Retinal pigment epithelial cell (primary cell): ENCODE results near the gene SPANXB1.
"Not testable (repeated sequence)": the region's sequence is repeated elsewhere in the genome, so short reads cannot be mapped to it uniquely, and the experiment has no call there.

Experiments used
- DNase-seq: peaks from one replicate; pipeline ENCODE4 v3.0.0-alpha.2; 2010; ENCODE audit warnings: low read depth
- H3K4me3 ChIP-seq: 2 replicates; pipeline ENCODE4 v1.5.1; 2011; ENCODE audit warnings: mild to moderate bottlenecking, low read length, control low read depth, moderate library complexity
- TF ChIP-seq, protein P1 (sequence below): conservative IDR thresholded peaks from 2 replicates; pipeline ENCODE4 v1.5.1; 2011; ENCODE audit warnings: low read depth, low read length, control low read depth, inconsistent platforms

Gene SPANXB1, protein sequence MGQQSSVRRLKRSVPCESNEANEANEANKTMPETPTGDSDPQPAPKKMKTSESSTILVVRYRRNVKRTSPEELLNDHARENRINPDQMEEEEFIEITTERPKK

DNA sequence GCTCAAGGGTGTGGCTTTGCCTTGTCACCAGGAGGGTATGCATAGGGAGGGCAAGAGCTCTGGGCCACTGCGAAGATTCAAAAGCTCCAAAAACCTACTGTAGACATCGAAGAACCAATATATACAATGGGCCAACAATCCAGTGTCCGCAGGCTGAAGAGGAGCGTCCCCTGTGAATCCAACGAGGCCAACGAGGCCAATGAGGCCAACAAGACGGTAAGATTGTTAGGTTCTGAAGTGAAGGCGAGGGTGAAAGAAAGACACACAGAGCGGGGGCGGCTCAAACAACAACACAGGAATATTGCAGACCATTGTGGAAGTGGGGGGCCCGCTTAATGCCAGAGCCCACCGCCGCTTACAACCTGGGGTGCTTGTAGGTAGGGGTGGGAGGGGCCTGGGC is at the start of gene SPANXB1:
Gene SPANXB1 (plus strand): TSS at position 27 of the 400 bp plus-strand sequence. CDS start 100 bp downstream, at position 127.
- not testable (repeated sequence) for DNase-seq, H3K4me3 ChIP-seq

DNA sequence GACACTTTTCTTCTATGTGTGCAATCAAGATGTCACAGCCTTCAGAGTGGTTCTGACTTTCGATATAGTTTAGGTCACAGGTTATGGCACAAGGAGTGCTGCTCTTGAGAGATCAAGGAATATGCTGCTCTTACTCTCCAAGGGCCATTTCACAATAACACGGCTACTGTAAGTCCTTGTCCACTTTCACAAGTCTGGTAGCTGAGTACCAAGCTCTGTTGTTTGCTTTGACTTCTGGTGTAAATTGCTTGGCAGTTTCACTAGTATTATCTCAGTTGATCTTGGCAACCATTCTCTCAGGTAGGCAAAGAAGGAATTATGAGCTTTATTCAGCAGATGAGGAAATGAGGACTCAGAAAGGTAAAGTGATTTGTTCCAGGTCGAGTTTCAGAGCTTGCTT is 35.4 kb upstream of the SPANXB1 start:
- H3K4me3 ChIP-seq: no peak overlapping the region
- TF ChIP-seq, protein P1, sequence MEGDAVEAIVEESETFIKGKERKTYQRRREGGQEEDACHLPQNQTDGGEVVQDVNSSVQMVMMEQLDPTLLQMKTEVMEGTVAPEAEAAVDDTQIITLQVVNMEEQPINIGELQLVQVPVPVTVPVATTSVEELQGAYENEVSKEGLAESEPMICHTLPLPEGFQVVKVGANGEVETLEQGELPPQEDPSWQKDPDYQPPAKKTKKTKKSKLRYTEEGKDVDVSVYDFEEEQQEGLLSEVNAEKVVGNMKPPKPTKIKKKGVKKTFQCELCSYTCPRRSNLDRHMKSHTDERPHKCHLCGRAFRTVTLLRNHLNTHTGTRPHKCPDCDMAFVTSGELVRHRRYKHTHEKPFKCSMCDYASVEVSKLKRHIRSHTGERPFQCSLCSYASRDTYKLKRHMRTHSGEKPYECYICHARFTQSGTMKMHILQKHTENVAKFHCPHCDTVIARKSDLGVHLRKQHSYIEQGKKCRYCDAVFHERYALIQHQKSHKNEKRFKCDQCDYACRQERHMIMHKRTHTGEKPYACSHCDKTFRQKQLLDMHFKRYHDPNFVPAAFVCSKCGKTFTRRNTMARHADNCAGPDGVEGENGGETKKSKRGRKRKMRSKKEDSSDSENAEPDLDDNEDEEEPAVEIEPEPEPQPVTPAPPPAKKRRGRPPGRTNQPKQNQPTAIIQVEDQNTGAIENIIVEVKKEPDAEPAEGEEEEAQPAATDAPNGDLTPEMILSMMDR: no peak
- no peak for DNase-seq

DNA sequence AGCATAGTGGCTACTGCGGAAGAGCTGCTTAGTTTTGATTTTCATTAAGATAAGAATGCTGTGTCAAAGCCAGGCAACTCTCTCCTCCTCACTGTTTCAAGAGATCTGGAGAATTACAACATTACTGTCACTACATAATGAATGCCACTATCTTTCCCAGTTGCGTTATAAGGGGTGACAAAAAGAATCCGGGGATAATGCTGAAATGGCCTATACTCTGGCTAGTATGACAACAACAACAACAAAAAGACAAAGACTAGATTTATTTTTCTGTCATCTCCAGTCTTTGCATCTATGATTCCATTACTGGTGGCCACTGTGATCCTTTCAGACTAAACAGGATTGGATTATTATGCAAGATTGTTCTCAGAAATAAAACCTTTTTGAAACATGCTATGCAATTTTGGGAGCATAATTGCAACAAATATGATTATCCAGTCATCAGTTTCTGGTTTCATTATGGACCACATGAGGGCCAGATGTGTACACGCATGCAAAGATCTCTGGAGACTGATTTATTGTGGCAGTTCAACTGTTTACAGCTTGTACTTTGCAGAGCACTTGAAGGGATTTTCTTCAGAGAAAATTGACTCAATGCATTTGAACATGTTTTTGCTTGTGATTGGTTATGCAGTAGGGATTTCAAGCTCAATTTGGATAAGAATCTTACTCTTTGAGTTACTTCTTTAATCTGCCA is 31.1 kb upstream of the SPANXB1 start:
- H3K4me3 ChIP-seq: no peak overlapping the region
- TF ChIP-seq, protein P1: no peak
- no peak for DNase-seq

DNA sequence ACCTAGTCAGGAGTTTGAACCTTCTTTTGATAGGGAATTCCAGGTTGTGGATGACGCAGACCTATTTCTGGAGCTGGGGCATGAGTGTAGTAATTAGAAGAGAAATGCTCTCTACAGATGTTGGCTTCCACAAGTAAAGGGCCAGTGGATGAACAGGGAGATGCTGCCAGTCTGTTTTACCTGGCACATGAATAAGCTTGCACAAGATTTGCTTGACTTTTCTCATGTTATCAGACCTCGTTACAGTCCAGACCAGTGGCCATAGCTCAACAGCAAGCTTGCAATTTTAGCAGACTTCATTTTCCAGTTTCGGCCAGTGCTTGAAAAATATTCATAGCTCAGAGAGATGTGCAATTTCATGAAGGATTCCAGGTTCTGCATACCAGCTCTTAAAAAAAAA is 26.9 kb upstream of the SPANXB1 start:
- H3K4me3 ChIP-seq: no peak overlapping the region
- TF ChIP-seq, protein P1: no peak

DNA sequence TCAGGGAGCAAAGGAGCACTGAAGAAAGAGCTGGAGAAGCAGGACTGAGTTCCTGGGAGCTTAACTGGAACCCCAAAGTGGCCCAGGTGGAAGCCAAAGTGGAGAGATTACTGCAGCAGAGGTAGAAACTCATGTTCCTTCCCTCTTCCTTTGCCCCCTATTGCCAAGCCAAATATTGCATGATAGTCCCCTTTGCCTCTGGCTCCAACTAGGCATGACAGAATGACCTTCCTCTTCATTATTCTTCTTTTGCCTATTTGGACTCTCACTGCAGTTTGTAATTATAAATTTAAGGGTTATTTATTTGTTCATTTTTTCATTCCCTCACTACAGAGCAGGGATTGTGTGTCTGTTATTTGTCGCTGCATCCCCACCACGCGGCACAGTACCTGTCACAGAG is 22.1 kb upstream of the SPANXB1 start:
- DNase-seq: no peak
- H3K4me3 ChIP-seq: no peak overlapping the region
- TF ChIP-seq, protein P1: no peak

More for the DNA sequence above, 26.9 kb upstream of the SPANXB1 start:
- DNase-seq: no peak

DNA sequence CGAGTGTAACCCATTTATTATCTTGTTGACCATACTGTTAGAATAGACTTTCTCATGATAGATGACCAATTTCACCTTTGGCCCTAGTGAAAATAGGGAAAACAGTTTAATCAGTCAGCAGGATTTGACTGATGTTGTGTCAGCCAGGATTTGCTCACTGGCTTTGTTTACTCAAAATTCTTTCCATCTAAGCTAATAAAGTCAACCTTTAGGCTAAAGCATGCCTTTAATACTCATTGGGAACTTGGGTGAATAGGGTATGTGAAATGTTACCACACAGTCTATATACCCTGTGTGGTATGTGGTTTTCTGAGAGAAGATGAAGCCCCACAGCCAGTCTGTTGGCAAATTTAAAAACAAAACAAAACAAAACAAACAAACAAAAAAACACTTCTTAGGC is 18.7 kb upstream of the SPANXB1 start:
- H3K4me3 ChIP-seq: no peak overlapping the region
- TF ChIP-seq, protein P1: no peak
- DNase-seq: no peak

DNA sequence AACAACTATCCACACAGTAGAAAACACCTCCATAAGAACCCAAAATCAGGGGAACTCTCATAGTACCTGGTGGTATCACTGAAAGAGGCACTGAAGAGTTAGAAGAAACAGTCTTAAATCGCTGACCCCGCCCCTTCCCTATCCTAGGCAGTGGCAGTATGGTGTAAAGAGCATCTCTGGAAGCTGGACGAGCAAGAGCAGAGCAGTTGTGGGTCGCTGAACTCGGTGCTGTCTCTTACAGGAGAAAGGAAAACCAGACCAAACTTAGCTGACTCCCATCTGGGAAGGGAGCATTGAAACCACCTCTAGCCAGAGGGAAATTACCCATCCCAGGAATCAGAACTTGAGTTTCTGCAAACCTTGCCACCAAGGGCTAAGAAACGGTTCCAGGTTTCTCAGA is 2.8 kb downstream of the SPANXB1 start:
- DNase-seq, H3K4me3 ChIP-seq: not testable (repeated sequence)

DNA sequence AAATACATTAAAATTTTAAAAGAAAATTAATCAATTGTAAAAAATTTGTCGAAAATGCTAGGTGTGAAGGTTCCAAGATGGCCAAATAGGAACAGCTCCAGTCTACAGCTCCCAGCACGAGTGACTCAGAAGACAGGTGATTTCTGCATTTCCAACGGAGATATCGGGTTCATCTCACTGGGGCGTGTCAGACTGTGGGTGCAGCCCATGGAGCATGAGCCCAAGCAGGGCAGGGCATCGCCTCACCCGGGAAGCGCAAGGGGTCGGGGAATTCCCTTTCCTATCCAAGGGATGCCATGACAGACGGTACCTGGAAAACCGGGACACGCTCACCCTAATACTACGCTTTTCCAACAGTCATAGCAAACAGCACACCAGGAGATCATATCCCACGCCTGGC is 41.9 kb downstream of the SPANXB1 start:
- H3K4me3 ChIP-seq, DNase-seq: not testable (repeated sequence)

DNA sequence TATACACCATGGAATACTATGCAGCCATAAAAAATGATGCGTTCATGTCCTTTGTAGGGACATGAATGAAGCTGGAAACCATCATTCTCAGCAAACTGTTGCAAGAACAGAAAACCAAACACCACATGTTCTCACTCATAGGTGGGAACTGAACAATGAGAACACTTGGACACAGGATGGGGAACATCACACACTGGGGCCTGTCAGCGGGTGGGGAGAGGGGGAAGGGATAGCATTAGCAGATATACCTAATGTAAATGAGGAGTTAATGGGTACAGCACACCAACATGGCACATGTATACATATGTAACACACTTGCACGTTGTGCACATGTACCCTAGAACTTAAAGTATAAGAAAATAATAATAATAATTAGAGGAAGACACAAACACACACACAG is 47.5 kb downstream of the SPANXB1 start:
- not testable (repeated sequence) for H3K4me3 ChIP-seq, DNase-seq
